Stimulated activated CD4-positive, alpha-beta T cell treated with anti-CD3 and anti-CD28 coated beads, Interleukin-15, amount 100 ng/mL, for 24 hours (primary cell): Measurements from ENCODE around the gene AFF3.
"Not testable (repeated sequence)": the region's sequence is repeated elsewhere in the genome, so short reads cannot be mapped to it uniquely, and the experiment has no call there.

ENCODE experiments used
- DNase-seq: peaks from one replicate; pipeline ENCODE4 v3.0.0-alpha.2; 2020

The AFF3 gene

GRCh38 chr2:99776206-99776905, 366.0 kb downstream of the AFF3 start:
- DNase-seq: no peak

DNA sequence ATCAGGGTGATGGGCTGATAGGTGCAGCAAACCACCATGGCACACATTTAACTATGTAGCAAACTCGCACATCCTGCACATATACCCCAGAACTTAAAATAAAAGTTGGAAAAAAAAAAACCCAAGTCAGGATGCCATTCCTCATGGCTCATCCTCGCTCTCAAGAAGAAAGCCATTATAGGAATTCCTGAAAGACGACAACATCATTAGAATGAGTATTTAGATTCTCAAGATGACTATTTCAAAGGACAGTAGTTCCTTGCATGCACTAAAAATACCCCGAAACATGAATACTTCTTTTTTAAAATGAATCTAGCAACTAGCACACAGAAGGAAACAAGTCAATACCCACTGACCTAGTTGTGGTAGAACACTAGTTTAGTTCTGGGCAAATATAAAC, 366.8 kb downstream of the AFF3 start:
- no peak for DNase-seq

DNA sequence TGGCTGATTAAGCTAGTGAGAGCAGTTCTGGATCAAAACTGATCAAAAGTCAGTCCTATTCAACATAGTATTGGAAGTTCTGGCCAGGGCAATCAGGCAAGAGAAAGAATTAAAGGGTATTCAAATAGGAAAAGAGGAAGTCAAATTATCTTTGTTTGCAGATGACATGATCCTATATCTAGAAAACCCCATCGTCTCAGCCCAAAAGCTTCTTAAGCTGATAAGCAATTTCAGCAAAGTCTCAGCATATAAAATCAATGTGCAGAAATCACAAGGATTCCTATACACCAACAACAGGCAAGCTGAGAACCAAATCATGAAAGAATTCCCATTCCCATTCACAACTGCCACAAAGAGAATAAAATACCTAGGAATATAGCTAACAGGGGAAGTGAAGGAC, 368.7 kb downstream of the AFF3 start:
- not testable (repeated sequence) for DNase-seq

GRCh38 chr2:99772591-99773331, 369.6 kb downstream of the AFF3 start:
- no peak for DNase-seq

DNA sequence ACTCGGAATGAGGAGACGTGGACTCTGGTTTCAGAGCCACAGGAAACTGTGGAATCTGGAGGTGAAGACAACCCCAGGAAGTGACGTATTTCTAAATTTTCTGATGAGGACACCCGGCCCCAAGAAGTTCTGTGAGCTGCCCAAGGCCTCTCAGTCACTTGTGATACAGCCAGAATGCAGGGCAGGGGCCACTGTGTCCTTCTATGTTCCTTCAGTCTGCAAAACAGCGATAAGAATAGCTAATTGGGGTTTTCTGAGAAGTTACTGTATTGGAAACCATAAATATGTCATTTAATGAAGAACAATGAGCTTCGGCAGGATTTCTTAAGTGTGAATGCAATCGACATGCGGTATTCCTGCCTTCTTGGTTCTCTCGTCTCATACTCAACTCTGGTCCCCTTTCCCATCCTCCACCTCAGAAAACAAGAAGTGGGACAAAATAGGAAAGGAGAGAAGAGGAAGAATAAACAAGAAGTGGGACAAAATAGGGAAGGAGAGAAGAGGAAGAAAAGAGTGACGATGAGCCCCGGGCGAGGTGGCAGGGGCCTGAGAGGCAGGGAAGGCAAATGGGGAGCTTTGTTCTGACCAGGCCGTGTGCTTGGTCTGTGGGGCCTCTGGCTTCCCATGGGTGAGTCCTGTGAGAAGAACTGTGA, 370.6 kb downstream of the AFF3 start:
- no peak for DNase-seq

DNA sequence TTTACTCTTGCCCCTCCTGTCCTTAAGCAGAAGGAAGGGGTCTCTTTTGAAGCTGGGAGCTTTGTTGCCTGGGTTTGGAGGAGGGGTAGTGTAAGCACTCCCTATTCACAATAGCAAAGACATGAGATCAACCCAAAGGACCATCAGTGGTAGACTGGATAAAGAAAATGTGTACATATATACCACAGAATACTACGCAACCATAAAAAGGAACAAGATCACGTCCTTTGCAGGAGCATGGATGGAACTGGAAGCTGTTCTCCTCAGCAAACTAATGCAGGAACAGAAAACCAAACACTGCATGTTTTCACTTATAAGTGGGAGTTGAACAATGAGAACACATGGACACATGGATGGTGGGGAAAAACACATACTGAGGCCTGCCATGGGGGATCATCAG, 371.5 kb downstream of the AFF3 start:
- DNase-seq: no peak

- no peak for DNase-seq
These were observed 376.6 kb downstream of the AFF3 start for GRCh38 chr2:99765731-99766318.

DNA sequence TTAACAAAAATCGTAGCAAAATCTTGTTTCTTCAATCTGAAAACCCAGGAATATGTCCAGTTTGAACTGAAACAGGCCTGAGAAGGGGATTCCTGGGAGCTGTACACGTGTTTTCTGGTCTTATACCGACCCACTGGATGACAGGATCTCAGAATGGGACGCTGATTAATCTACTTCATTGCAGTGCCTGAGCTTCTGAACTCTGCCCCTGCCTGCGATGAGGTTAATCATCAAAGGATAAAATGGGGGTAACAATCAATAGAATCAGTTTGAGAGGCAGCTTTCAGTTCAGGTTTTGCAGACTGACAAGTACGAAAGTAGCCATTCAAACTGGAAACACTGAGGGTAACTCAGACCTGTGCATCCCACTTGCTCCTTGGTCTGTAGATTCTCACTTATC, 378.6 kb downstream of the AFF3 start:
- DNase-seq: no peak

DNA sequence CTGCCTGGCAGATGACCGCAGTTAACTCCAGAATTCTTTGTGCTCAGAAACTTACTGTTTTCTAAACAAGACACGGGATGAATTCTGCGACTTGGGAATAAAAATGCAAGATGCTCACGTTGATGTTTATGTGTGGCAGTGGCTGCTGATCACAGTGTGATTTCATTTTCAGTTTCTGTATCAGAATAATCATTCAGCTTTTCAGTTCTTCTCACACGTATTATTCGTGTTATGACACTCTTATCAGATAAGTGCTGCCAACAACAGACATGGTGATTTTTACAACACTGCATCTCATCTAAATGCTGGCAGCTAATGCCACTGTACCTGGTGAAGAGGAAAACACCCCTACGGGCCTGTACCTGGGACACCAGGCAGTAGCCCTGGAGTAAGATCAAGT, 379.7 kb downstream of the AFF3 start:
- DNase-seq: no peak

DNA sequence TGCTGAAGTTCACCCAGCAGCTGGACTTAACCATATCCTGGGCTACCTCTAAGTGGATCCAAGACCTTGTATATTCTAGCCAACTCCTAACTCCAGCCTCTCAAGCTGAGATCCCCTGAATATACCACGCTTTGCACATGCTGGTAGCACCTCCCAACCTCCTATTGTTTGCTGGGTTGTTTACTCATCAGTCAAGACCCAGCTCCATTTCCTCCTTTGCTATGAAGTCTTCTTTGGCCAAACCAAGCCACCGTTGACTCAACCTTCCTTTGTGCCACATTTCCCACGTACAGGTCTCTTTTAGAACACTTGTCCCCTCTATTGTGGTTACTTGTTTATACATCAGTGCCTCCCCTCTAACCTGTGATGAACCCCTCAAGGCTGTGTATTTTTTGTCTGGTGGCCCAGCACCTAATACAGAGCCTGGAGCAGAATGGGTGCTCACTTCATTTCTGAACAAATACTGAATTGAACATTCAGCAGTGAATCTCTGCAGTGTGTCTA, 384.7 kb downstream of the AFF3 start:
- no peak for DNase-seq

DNA sequence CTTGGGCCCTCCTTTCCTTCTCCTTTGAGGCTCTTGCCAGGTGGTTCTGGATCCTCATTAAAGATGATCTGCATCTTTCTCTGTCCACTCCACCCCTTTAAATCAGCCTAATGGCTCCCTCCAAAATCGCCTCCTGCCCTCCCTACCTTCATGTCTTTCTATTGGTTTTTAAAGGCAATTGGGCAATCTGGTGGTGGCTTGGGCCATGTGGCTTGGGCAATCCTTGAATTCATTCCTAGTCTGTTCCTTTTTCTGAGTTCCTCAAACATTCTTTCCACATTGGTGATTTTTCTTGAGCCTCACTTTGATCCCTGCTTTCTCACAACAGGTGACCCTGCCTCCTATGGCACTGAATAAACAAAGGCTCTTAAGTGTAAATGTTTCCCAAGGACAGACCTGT, 386.3 kb downstream of the AFF3 start:
- no peak for DNase-seq

DNA sequence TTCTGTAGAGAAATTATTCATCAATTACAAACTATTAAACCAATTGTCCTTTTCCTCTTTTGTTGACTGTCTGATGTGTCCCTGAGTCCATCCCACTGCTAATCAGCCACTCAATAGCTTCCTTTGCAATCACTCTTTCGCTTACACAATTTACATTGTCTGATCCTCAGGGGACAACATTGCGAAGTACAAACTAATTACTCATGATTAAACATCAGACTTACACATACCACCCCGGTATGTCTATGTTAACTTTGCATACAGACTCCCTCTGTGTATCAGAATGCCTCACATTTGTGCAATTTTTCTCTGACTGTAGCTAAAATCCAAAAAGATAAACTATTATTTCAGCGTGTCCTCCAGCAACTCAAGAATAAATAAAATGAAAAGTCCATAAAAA, 388.2 kb downstream of the AFF3 start:
- no peak for DNase-seq

DNA sequence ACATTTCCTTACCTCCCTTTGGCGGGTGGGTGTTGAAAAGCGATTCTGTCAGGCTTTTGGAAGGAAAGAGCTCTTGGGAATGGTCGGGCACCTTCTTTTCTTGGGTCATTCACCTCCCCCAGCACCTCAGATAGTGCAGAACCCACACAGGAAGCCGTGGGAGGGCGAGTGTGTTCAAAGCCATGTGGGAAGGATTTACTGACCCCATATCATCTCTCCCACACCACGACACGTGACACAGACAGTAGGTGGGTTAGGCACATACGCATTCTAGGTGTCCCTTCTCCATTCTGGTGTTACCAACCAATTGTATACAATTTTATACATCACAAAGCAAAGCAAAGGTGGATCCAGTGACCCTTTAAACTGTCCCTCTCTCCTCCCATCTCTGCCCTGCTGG, 388.9 kb downstream of the AFF3 start:
- DNase-seq: no peak

- no peak for DNase-seq
These were observed 394.0 kb downstream of the AFF3 start for GRCh38 chr2:99748344-99748743.

DNA sequence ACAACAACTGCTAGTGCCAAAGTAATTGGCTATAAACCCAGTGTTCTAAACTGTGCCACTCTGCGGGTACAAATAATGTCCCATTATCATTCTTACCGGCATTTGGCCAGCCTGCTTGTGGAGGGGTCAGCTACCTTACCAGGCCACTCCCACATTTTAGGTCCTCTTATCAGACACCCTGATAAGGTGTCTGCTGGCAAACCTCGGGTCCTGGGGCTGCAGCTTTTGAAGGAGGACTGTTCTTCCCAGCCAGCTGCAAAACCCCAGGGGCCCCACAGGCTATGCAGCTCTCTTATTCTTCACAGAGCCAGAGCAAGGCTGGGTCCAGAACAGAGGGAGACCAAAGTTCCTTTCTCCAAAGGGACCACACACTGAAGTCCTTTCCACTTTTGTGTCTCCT, 394.5 kb downstream of the AFF3 start:
- DNase-seq: no peak

GRCh38 chr2:99743146-99743545, 399.2 kb downstream of the AFF3 start:
- DNase-seq: no peak

- DNase-seq: no peak
These were observed 404.9 kb downstream of the AFF3 start for GRCh38 chr2:99737537-99737936.

GRCh38 chr2:99735753-99736152, 406.6 kb downstream of the AFF3 start:
- DNase-seq: no peak

GRCh38 chr2:99735314-99735713, 407.1 kb downstream of the AFF3 start:
- not testable (repeated sequence) for DNase-seq

GRCh38 chr2:99734236-99734635, 408.2 kb downstream of the AFF3 start:
- no peak for DNase-seq

DNA sequence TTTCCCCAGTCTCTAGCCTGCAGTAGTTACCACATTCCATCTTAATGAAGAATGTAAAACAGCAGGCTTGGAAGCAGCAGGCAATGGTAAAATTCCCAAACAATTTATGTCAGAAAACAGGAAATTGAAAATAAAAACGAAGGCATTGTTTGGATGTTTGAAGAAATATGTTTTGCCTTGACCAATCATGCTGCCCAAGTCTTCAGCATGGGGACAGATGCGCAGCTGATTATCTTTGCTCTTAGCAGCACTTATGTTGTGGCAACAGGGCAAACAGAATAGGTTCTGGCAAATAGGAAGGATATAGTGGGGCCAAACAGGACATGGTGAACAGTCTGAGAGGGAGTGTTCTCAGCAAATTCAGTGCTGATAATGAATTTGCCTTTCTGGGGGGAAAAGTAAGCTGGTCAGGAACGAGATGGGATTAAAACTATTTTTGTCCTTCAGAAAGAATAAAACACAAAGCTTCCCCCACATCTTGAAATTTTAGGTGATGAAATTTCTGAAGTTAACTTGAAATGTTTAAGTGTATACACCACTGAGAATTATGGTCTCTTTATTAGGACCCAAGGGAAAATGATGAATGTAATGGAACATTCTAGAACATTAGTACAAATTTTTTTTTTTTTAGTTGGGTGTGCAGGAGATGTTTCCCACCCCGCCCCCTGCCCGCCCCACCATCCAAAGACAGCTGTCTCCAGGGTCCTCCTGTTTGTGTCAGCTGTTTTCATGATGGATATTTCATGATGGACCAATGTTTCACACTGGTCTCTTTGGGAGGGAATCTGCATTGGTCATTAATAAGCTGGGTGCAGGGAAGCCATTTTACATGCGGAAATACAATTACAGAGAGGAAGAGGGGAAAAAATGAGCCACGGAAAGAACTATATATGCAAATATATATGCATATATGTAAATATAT, 413.0 kb downstream of the AFF3 start:
- DNase-seq: no peak

DNA sequence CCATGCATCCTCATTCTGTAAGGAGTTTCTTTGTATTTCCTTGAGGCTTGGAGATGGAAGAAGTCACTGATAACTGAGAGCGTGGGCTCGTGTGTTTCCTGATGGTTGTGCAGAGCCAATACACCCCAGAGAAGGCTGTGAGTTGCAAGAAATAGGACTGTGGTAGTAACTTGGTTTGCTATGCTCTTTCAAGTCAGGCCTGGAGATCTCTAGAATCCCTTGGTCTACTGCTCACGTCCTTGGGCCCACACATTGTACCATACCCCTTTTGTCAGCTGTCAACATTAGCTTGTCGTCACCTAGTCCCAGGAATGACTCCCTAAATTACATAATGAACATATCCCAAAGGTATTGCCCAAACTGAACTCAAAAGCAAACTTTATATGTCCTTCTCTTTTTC, 414.2 kb downstream of the AFF3 start:
- no peak for DNase-seq

DNA sequence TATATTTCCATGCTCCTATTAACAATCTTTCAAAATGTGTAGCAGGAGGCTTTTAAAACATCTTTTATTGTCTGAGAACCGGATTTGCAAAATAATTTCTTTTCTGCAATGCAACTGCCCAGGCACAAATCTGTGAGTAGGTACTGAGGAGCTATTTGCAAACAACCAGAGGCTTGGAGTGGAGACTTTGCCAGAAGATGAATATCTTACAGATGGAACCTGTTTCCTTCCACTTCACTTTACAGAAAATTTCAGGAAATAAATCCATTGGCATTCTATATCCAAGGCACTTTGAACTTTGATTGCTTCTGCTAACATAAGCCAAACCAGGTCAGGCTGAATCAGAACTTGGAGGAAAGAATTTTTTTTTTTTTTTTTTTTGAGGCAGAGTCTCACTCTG, 415.2 kb downstream of the AFF3 start:
- no peak for DNase-seq
